HepG2 (cell line): ENCODE results near the gene TAGAP. TPM values are rescaled to one million over a fixed set of nuclear protein-coding genes. Genes with fewer than 3 reads are reported as not detected.

ENCODE experiments used
- ATAC-seq: fragments of 200-7000 bp; cut with Tn5 transposase; 3 replicates; pipeline ENCODE4 v1.9.1; 2020; ENCODE audit warnings: mild to moderate bottlenecking, moderate library complexity
- BruUV-seq: library from RNA; stranded (reverse); fragments of 400-500 nt; replicated peaks from 2 replicates; lab custom pipeline; 2021; lab: Mats Ljungman, UMichigan
- CTCF ChIA-PET: fragments of 300-600 bp; formaldehyde crosslinking; extraction: SDS; loops from one replicate; lab custom pipeline; 2021; ENCODE audit warnings: low total read pairs, inconsistent platforms, low intra/inter-chr PET ratio; lab: Yijun Ruan, JAX
- POLR2A ChIA-PET: fragments of 350-600 bp; sonication (Branson Sonifier 250); formaldehyde crosslinking; loops from one replicate; lab custom pipeline; 2020; ENCODE audit warnings: antibody characterized with exemption, inconsistent platforms; lab: Yijun Ruan, JAX
- DNase-seq: peaks from one replicate; pipeline ENCODE4 v3.0.0-alpha.2; 2015; ENCODE audit warnings: low spot score
- FAIRE-seq: peaks from 3 replicates; lab custom pipeline; 2011; peaks lifted over from hg19 to GRCh38; lab: Jason Lieb, UNC
- H2AFZ ChIP-seq: one replicate; pipeline ENCODE4 v1.6.1; 2011; ENCODE audit warnings: low read length, inconsistent platforms
- H3K27ac ChIP-seq: fragments of 300-600 bp; 3 replicates; pipeline ENCODE4 v1.8.0; 2011; ENCODE audit warnings: mixed run types, mild to moderate bottlenecking, mixed read lengths, low read length, inconsistent platforms; ENCODE audit not compliant: insufficient read depth; ENCODE audit errors: extremely low read length
- H3K27me3 ChIP-seq, 2 experiments: fragments of 200-600 bp in 1 of 2; 2 replicates in 1 of 2; 3 replicates in 1 of 2; pipeline versions ENCODE4 v1.6.0 to v1.8.0; 2011; ENCODE audit warnings: low read length in 2 of 2, mild to moderate bottlenecking in 2 of 2, moderate library complexity in 2 of 2, inconsistent platforms in 1 of 2; ENCODE audit not compliant: insufficient read depth in 2 of 2, control insufficient read depth in 1 of 2
- H3K36me3 ChIP-seq, 2 experiments: fragments of 200-600 bp in 1 of 2; replicated peaks in 1 of 2; 2 replicates in 1 of 2; 3 replicates in 1 of 2; pipeline versions ENCODE4 v1.5.1 to v1.8.0; 2011; ENCODE audit warnings: low read length in 2 of 2, inconsistent platforms in 1 of 2; ENCODE audit not compliant: insufficient read depth in 2 of 2, control insufficient read depth in 1 of 2
- H3K4me1 ChIP-seq: 2 replicates; pipeline ENCODE4 v1.5.1; 2012; ENCODE audit warnings: low read length, inconsistent platforms; ENCODE audit not compliant: insufficient read depth
- H3K4me2 ChIP-seq: 2 replicates; pipeline ENCODE4 v1.6.0; 2011; ENCODE audit warnings: low read depth, low read length, inconsistent platforms
- H3K4me3 ChIP-seq, 3 experiments: fragments of 200-600 bp in 1 of 3; sonication (generic), shearing (Covaris generic) in 1 of 3; replicated peaks in 1 of 3; 2 replicates each; pipeline ENCODE4 v1.5.1; 2011 to 2016; ENCODE audit warnings: low read length in 3 of 3, inconsistent platforms in 2 of 3, low read depth in 2 of 3, mild to moderate bottlenecking in 2 of 3, control low read depth in 1 of 3, mixed read lengths in 1 of 3; ENCODE audit not compliant: insufficient read depth in 1 of 3
- H3K79me2 ChIP-seq: one replicate; pipeline ENCODE4 v1.6.1; 2011; ENCODE audit warnings: low read length, inconsistent platforms; ENCODE audit not compliant: insufficient read depth
- H3K9ac ChIP-seq: 2 replicates; pipeline ENCODE4 v1.6.0; 2011; ENCODE audit warnings: mild to moderate bottlenecking, low read depth, low read length, inconsistent platforms; ENCODE audit not compliant: insufficient read depth
- H3K9me3 ChIP-seq: 2 replicates; pipeline ENCODE4 v1.5.1; 2012; ENCODE audit warnings: mild to moderate bottlenecking, low read length
- H4K20me1 ChIP-seq: 2 replicates; pipeline ENCODE4 v1.6.0; 2011; ENCODE audit warnings: inconsistent platforms, mild to moderate bottlenecking, low read length, moderate library complexity; ENCODE audit not compliant: insufficient read depth
- FOXO4 ChIP-seq: sonication (generic); formaldehyde crosslinking; conservative IDR thresholded peaks from 2 replicates; pipeline ENCODE4 v1.8.1; 2023; ENCODE audit warnings: missing genetic modification reagents
- MEIS1 ChIP-seq: sonication (generic); formaldehyde crosslinking; IDR thresholded peaks from 2 replicates; pipeline ENCODE4 v1.9.0; 2021; ENCODE audit warnings: mild to moderate bottlenecking, missing genetic modification reagents, moderate library complexity, borderline replicate concordance
- MTF2 ChIP-seq: sonication (generic); formaldehyde crosslinking; IDR thresholded peaks from 2 replicates; pipeline ENCODE4 v1.5.0; 2020; ENCODE audit warnings: missing genetic modification reagents, borderline replicate concordance
- NKX3-1 ChIP-seq: sonication (generic); formaldehyde crosslinking; IDR thresholded peaks from 2 replicates; pipeline ENCODE4 v1.5.0; 2020; ENCODE audit warnings: missing genetic modification reagents
- WGBS: methylation state at CpG from one replicate; pipeline ENCODE4 v1.1.6; 2017; ENCODE audit warnings: low lambda C conversion rate; 5-methylcytosine and 5-hydroxymethylcytosine counted together
- in situ Hi-C: cut with HindIII; loops from 2 replicates; pipeline ENCODE4 v1.10.0; 2017; ENCODE audit warnings: low pct_unique_long_range_greater_than_20kb; ENCODE audit not compliant: extremely low pct_ligation_motif_present
- intact Hi-C: fragments of 100-400 bp; cut with micrococcal nuclease; formaldehyde crosslinking; loops from one replicate; pipeline ENCODE4 v1.10.0; 2022; ENCODE audit not compliant: unreplicated experiment
- polyA plus RNA-seq, 8 experiments: library from polyadenylated mRNA; depleted of rRNA in 3 of 8; stranded (reverse) in 7 of 8; unstranded in 1 of 8; fragments of >200 nt; fragmentation: Illumina TruSeq in 4 of 8; extraction: Trizol in 4 of 8; gene quantifications; 2 replicates each; pipeline versions ENCODE4 v1.2.1 to v1.2.3, GENCODE V29; 2011 to 2016; ENCODE audit warnings: low read depth in 4 of 8, missing spikeins in 1 of 8, mixed read lengths in 1 of 8; ENCODE audit not compliant: insufficient read depth in 1 of 8
- total RNA-seq, 5 experiments: library from RNA; depleted of rRNA; stranded (reverse); fragments of >200 nt; fragmentation: Illumina TruSeq; extraction: Trizol; gene quantifications; 2 replicates each; pipeline ENCODE4 v1.2.3, GENCODE V29; 2016; ENCODE audit warnings: low read depth in 1 of 5

The TAGAP gene
- total and polyA plus RNA-seq, 2 of the 13 experiments (the other 11 are each of a cell fraction or from before 2014, with no cell fraction given): not detected

DNA sequence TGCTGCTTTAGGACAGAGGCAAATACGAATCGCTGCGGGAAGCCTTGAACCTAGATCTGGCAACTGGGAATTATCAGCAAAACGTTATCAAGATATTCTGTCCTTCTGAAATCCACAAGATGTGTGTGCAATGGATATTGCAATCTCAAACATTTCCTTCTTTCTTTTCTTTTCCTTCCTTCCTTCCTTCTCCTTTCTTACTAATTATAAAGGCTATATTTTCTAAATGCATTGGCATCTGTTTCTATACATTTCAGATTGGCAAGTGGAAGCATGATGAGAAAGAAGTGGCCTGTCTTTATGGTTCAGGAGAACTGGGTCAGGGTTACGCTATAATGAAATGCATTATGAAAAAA, 2.0 kb downstream of the TAGAP start:
- in situ Hi-C loops: loop anchor here (5.0 kb wide), 1 partner anchor 64 kb away; no protein-coding TSS in a partner anchor
- no peak overlapping the region for H3K4me2 ChIP-seq
- TF ChIP-seq MEIS1 (0 out of 2 replicates have a peak, but pooled peaks have one; percentile 24), FOXO4 (CRISPR knock-in tag) (0 out of 2 replicates have a peak, but pooled peaks have one; percentile 45), MTF2 (CRISPR knock-in tag) (peak; percentile 42; the same call in 1 of the 2 replicates), NKX3-1 (CRISPR knock-in tag) (no peak)

More for the DNA sequence above, 2.0 kb downstream of the TAGAP start:
- no peak for DNase-seq
- no peaks in the 10 kb centered on the region for H4K20me1 ChIP-seq
- intact Hi-C loops: loop anchor here (1.0 kb wide), 2 partner anchors 61 to 91 kb away; no protein-coding TSS in a partner anchor
- no peaks in the 10 kb centered on the region for H3K36me3 ChIP-seq
- peaks cover 10 to 75% of the 10 kb centered on the region in 2 experiments; a peak in 4 of 5 replicates for H3K27me3 ChIP-seq
- H3K4me3 ChIP-seq: no peak overlapping the region
- no peaks in the 10 kb centered on the region for H3K79me2 ChIP-seq
- no peak for FAIRE-seq
- no peak overlapping the region for H3K27ac ChIP-seq
- no peaks in the 10 kb centered on the region for H3K9me3 ChIP-seq
- no peak overlapping the region for H3K9ac ChIP-seq
- no peak for ATAC-seq
- 21% methylated on average over 5 of the region's 5 CpGs for WGBS
- POLR2A ChIA-PET: no interaction called here
- H3K4me1 ChIP-seq: no peaks in the 10 kb centered on the region
- H2AFZ ChIP-seq: no peak overlapping the region
- no TSS peak for BruUV-seq
- CTCF ChIA-PET: interaction anchor here (1.1 to 2.6 kb wide), 3 partner anchors 61 to 109 kb away, joined by 3 to 17 read pairs (median 16); no protein-coding TSS in a partner anchor
